Stimulated activated CD8-positive, alpha-beta memory T cell treated with anti-CD3 and anti-CD28 coated beads, Interleukin-15, amount 100 ng/mL, for 4 hours (primary cell): ENCODE measurements around the gene METTL27.
"Not testable (repeated sequence)": the region's sequence is repeated elsewhere in the genome, so short reads cannot be mapped to it uniquely, and the experiment has no call there.

Experiments used
- DNase-seq, 2 donors: peaks; one replicate each; pipeline ENCODE4 v3.0.0-alpha.2; 2020; ENCODE audit warnings: low read depth in 2 of 2

The METTL27 gene

DNA sequence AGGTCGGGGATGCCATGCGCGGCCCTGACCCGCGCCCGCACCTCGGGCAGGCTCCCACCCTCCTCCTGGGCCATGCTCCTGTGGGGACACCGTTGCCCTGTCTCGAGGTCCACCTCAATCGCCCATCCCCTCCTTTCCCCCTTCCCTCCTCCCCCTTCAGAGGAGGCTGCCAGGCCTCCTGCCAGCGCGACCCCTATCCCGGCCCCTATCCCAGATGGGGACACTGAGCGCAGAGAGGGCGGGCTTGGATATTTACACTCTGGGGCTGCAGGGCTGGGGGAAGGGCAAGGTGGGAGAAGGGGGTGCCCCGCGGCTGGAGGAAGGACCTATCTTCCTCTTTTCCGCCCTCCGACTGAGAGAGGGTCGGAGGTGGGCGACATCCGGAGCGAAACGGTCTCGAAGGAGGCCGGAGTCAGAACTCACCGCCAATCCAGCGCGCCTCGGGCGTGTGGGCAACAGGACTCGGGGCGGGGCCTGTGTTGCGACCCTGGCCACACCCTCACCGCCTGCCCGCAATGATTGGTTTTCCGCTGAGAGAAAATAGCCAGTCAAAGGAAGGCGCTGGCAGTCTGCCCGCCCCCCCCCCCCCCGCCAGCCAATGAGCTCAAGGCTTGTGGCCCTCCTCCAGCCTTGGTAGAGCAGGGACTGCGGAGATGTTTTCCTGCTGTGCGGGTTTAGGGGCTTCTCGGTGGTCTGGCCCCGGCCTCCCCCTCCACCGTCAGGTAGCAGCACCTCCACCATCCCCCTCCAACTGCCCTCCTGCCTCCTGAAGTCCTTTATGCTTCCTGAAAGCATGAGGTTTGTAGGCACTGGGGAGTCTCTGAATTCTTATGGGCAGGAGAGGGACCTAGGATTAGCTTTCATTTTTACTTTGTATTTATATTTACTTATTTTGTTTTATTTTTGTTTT is at the start of gene METTL27:
Gene METTL27, minus strand, starts transcription at position 450 of the 910 bp plus-strand sequence. Its CDS starts 376 bp downstream, at position 74.
- peak; percentile 76 to 82 for DNase-seq

DNA sequence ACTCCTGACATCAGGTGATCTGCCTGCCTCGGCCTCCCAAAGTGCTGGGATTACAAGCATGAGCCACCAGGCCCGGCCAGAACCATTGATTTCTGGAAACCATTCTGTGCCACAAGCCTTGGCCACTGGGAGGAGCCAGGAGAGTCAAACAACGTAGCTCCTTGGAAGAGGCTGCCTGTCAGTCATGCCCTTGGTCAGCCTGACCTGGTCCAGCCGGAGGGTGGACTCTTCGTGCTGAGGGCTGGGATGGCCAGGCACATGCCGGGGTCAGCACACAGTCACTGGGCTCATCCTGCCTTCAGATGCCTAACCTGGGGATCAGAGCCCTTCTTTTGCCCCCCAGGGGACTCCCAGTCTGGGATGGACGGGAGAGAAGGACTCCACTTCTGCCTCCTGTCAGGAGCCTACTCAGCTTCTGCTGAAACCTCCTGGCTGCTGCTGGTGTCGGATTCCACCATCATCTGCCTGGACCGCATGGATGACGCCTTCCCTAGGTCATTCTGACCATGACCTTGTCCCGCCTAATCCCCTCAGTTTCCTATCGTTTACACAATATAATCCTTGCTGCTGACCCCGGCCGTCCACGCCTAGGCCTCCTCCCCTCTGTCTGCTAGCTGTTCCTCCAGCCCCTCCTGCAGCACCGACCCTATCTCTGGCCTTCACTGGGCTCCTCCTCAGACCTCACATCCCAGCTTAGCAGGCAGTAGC is 49.0 kb upstream of the METTL27 start:
- no peak for DNase-seq

- no peak for DNase-seq
Measured at GRCh38 chr7:73890555-73891147, 48.3 kb upstream of the METTL27 start.

DNA sequence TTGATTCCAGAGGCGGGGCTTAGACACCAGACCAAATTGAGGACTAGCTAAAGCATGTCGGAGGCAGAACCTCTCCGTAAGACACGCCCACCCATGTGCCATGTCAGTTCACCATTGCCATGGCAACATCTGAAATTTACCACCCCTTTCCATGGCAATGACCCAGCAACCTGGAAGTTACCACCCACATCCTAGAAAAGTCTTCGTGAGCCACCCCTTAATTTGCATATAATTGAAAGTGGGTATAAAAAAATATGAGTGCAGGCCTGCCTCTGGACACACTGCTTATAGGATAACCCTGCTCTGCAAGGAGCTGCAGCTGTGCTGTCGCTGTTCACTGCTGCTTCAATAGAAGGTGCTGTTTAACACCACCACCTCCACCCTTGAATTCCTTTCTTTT is 46.6 kb upstream of the METTL27 start:
- no peak for DNase-seq

DNA sequence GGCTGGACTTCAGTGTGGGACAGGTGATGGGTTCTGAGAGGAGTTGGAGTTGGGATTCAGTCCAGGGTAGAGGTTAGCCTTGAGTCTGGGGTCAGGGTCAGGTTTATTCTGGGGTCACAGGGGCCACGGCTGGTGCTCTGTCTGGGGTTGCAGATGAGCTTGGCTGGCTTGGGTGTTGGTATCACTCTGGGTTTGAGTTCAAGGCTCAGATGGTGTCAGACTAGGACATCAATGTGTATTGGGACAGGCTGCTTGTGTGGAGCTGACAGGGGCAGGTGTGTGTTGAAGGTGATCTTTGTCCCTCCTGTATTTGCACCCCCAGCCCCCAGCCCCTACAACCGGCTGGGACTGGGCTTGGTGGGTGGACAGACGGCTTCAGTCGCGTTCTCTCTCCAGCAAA is 45.4 kb upstream of the METTL27 start:
- no peak for DNase-seq

DNA sequence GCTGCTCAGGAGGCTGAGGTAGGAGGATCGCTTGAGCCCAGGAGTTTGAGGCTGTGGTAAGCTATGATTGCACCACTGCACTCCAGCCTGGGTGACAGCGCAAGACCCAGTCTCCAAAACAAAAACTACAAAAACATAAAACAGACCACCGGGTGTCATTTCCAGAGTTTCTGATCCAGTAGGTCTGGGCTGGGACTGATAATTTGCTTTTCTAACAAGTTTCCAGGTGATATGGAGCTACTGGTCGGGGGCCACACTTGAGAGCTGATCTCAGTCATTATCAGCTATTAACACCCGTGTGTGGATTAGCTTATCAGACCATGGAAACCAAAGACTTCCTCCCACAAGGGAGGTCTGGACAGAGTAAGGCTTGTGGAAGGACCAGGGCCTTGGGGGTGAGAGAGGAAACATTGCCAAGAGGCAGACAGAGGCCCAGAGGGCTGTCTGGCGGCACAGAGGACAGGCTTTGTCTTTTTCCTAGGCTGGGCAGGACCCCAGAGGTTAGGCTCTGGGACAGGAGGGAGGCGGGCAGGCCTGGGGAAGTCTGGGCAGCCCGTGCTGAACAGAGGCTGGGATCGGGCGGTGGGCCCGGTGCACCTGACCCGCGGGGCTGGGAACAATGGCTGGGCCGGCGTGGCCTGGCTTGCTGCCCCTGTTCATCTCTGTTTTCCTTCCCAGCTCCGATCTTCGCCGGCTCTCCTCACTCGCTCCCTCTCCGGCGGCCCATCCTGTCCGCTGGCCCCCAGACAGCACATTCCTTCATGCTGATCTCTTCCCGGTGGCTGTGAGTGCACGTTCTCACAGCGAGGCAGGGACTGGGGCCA is 43.9 kb upstream of the METTL27 start:
- DNase-seq = no peak

GRCh38 chr7:73885433-73885974 is 43.2 kb upstream of the METTL27 start:
- DNase-seq = no peak

DNA sequence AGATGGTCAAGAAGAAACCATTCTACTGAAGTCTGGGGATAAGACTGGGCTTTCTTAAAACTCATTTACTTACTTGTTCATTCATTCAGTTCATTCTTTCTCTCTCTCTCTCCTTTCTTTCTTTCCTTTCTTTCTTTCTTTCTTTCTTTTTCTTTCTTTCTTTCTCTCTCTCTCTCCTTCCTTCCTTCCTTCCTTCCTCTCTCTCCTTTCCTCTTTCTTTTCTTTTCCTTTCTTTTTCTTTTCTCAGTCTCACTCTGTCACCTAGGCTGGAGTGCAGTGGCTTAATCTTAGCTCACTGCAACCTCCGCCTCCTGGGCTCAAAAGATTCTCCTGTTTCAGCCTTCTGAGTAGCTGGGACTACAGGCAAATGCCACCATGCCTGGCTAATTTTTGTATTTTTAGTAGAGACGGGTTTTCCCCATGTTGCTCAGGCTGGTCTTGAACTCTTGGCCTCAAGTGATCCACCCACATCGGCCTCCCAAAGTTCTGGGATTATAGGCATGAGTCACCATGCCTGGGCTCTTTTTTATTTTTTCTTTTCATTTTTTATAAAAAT is 42.6 kb upstream of the METTL27 start:
- DNase-seq = not testable (repeated sequence)

- no peak for DNase-seq
Measured at GRCh38 chr7:73882047-73882402, 39.7 kb upstream of the METTL27 start.

- DNase-seq = no peak
Measured at GRCh38 chr7:73881352-73882046, 39.2 kb upstream of the METTL27 start.

- no peak for DNase-seq
Measured at GRCh38 chr7:73880755-73881328, 38.5 kb upstream of the METTL27 start.

DNA sequence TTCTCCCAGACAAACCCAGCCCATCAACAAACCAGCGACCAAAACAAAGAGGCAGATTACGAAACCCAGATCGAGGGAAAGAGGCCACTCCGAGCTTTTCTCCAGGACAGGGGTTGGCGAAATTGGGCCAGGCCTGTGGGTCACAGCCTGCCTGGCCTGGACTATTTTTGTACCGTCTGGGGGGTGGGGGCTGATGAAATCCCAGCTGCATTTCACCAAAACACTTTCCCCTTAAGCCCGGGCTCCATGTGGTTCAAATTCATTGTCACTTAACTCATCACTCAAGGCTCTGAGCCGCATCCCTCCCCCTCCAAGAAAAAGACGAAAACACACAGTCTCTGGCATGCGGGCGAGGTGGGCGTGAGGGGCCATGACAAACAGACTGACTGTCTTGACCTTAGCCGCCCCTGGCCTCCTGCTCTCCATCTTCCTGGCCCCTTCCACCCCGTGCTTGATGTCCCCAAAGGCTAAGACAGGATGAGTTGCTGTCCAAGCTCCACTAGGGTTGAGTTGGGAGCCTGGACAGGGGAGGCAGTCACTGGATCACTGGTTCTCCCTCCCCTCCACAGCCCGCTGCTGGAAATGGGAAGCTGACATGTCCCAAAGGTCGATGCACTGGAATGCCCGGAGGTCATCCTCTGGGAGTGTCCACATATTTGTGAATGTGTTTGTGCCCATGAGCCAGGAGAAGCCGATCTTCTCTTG is 37.8 kb upstream of the METTL27 start:
- no peak for DNase-seq

GRCh38 chr7:73876973-73877372 is 34.7 kb upstream of the METTL27 start:
- no peak for DNase-seq

GRCh38 chr7:73876361-73876760 is 34.0 kb upstream of the METTL27 start:
- no peak for DNase-seq

DNA sequence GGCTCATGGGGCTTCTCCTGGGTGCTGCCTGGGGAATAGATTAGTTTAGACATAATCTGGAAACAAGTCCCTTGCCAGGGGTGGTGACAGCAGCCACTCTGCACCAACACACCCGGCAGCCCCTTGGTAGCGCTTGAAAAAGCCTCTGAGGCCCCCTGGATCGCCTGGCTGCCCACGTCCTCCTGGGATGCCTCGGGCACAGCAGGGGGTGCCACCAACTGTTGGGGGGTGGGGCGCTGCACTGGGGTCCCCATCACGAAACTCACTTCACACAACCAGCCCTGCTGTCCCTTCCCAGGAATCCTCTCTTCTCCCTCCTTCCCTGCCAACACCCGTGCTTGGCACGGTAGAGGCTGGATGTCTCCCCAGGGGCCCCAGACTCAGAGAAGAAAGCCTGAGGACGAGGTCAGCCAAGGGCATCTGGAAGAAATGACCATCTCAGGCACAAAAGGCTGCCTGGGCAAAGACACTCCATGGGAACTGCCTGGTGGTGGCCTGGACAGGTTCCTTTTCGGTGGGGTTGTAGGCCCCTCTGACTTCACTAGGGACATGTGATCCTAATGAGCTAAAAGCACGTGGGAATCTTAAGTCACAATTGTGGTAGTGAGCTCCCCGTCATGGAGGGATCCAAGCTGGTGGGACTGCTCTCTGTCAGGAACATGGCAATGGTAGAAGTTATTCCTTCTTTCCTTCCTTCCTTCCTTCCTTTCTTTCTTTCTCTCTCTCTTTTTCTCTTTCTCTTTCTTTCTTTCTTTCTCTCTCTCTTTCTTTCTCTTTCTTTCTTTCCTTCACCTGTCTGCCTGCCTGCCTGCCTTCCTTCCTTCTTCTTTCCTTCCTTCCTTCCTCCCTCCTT is 30.0 kb upstream of the METTL27 start:
- DNase-seq = no peak

DNA sequence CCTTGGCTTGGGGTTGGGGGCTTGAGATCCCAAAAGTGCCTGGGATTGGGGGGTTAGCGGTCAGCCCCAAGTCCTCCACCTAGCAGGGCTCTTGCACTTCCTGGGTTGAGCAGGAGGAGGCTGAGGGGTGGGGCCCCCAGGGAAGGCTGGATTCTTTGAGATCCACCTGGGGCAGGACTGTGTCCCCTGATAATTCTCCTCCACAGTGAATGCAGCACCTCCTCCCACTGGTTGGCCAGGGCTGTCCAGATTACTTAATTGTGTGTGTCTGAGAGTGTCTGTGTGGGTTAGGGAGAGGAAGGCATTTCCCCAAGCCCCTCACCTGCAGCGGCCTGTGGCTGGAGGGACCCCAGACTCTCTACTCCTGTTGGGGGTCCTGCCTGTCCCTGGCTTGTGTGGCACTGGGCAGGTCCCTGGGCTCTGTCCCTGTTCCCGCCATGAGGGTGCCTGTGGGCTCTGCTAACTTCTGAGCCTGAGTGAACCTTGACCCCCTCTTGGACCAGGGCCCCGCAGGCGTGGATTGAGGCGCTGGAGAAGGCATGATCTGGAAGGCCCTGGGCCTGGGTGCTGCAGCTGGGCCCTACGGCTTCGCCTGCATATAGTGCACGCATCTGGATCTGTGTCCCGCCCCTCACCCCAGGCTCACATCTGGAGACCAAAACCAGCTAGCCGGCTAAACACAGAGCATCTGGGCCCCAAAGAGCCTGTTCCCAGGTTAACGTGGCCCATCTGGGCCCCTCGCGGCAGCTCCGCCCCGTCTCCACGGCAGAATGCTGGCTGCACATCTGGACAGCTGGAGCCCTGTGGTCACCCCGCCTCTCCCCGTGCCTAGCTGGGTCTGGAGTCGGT is 29.1 kb upstream of the METTL27 start:
- DNase-seq = no peak

- no peak for DNase-seq
Measured at GRCh38 chr7:73870041-73870492, 27.8 kb upstream of the METTL27 start.
